DMS153 (cell line): ENCODE results near the gene CITED4.
A peak's percentile ranks its signal among the peaks of the same experiment; 100 is the strongest.

Experiments
- DNase-seq: peaks from one replicate; lab custom pipeline; 2025; lab: John Stamatoyannopoulos, UW

The CITED4 gene

GRCh38 chr1:40834968-40835545 lies 27.1 kb downstream of the CITED4 start:
- no peak for DNase-seq

GRCh38 chr1:40833979-40834378 lies 28.2 kb downstream of the CITED4 start:
- no peak for DNase-seq

- DNase-seq, result no peak
Measured at GRCh38 chr1:40831001-40831732, 31.0 kb downstream of the CITED4 start.

GRCh38 chr1:40830419-40830943 lies 31.7 kb downstream of the CITED4 start:
- no peak for DNase-seq

GRCh38 chr1:40829631-40830245 lies 32.4 kb downstream of the CITED4 start:
- DNase-seq, result no peak

- peak; percentile 59 for DNase-seq
Measured at GRCh38 chr1:40825996-40826395, 36.2 kb downstream of the CITED4 start.

- DNase-seq, result peak; percentile 70
Measured at GRCh38 chr1:40825435-40825788, 36.8 kb downstream of the CITED4 start.

GRCh38 chr1:40824591-40825434 lies 37.4 kb downstream of the CITED4 start:
- no peak for DNase-seq

- no peak for DNase-seq
Measured at GRCh38 chr1:40823983-40824382, 38.2 kb downstream of the CITED4 start.

GRCh38 chr1:40823345-40823744 lies 38.8 kb downstream of the CITED4 start:
- DNase-seq, result no peak

- DNase-seq, result no peak
Measured at GRCh38 chr1:40822890-40823289, 39.3 kb downstream of the CITED4 start.

GRCh38 chr1:40820911-40821693 lies 41.1 kb downstream of the CITED4 start:
- DNase-seq, result peak; percentile 80

- DNase-seq, result no peak
Measured at GRCh38 chr1:40820251-40820797, 41.8 kb downstream of the CITED4 start.

GRCh38 chr1:40819101-40819500 lies 43.1 kb downstream of the CITED4 start:
- no peak for DNase-seq

- DNase-seq, result peak; percentile 89
Measured at GRCh38 chr1:40818264-40818961, 43.8 kb downstream of the CITED4 start.

GRCh38 chr1:40817791-40818263 lies 44.3 kb downstream of the CITED4 start:
- DNase-seq, result no peak

- no peak for DNase-seq
Measured at GRCh38 chr1:40815420-40815819, 46.7 kb downstream of the CITED4 start.
